CD4-positive, alpha-beta T cell (primary cell): ENCODE measurements around the gene FAM219A. TPM values are rescaled to one million over a fixed set of nuclear protein-coding genes. Genes with fewer than 3 reads are reported as not detected.

Source experiments
- ATAC-seq: fragments of 200-7000 bp; cut with Tn5 transposase; one replicate; pipeline ENCODE4 v1.10.0; 2022; ENCODE audit warnings: mild to moderate bottlenecking; ENCODE audit not compliant: poor library complexity
- CTCF ChIA-PET: fragments of 350-600 bp; sonication (Branson Sonifier 250); formaldehyde crosslinking; loops from one replicate; lab custom pipeline; 2021; ENCODE audit warnings: antibody characterized with exemption, inconsistent platforms; lab: Charles Lee
- POLR2A ChIA-PET: fragments of 350-600 bp; sonication (Branson Sonifier 250); formaldehyde crosslinking; loops from one replicate; lab custom pipeline; 2021; ENCODE audit warnings: antibody characterized with exemption, inconsistent platforms; lab: Charles Lee
- DNase-seq, 14 experiments: peaks; one replicate each; pipeline ENCODE4 v3.0.0-alpha.2; 2013 to 2020; ENCODE audit warnings: mixed read lengths in 2 of 14
- H3K27ac ChIP-seq, 2 donors: one replicate each; pipeline versions ENCODE4 v1.5.1 to v1.7.0; 2013; ENCODE audit warnings: low read length in 2 of 2, low read depth in 1 of 2, mild to moderate bottlenecking in 1 of 2
- H3K27me3 ChIP-seq, 2 experiments: 1 replicate in 1 of 2; 2 replicates in 1 of 2; pipeline versions ENCODE4 v1.6.1 to v1.7.0; 2013; ENCODE audit warnings: low read length in 2 of 2, control low read depth in 1 of 2, mild to moderate bottlenecking in 1 of 2, moderate library complexity in 1 of 2; ENCODE audit not compliant: insufficient read depth in 2 of 2, control insufficient read depth in 1 of 2
- H3K36me3 ChIP-seq: one replicate; pipeline ENCODE4 v1.6.1; 2013; ENCODE audit warnings: low read length, control low read depth; ENCODE audit not compliant: insufficient read depth
- H3K4me1 ChIP-seq: one replicate; pipeline ENCODE4 v1.6.1; 2013; ENCODE audit warnings: low read length, control low read depth; ENCODE audit not compliant: insufficient read depth
- H3K4me3 ChIP-seq: one replicate; pipeline ENCODE4 v1.5.1; 2013; ENCODE audit warnings: mild to moderate bottlenecking, low read length, moderate library complexity
- H3K9me3 ChIP-seq, 2 experiments: 1 replicate in 1 of 2; 2 replicates in 1 of 2; pipeline versions ENCODE4 v1.6.1 to v1.7.0; 2013; ENCODE audit warnings: low read length in 2 of 2, mild to moderate bottlenecking in 2 of 2, control low read depth in 1 of 2, moderate library complexity in 1 of 2; ENCODE audit not compliant: control insufficient read depth in 1 of 2, insufficient read depth in 1 of 2
- H3K27ac Mint-ChIP-seq: one replicate; pipeline ENCODE4 v1.8.0; 2020; ENCODE audit warnings: mixed read lengths
- H3K27me3 Mint-ChIP-seq: one replicate; pipeline ENCODE4 v1.8.0; 2021; ENCODE audit warnings: mixed read lengths
- H3K36me3 Mint-ChIP-seq: one replicate; pipeline ENCODE4 v1.8.0; 2021; ENCODE audit warnings: low read depth, mixed read lengths
- H3K4me1 Mint-ChIP-seq: one replicate; pipeline ENCODE4 v1.8.0; 2021; ENCODE audit warnings: low read depth, mixed read lengths
- H3K4me3 Mint-ChIP-seq: one replicate; pipeline ENCODE4 v1.8.0; 2020; ENCODE audit warnings: mild to moderate bottlenecking, mixed read lengths
- H3K9me3 Mint-ChIP-seq: one replicate; pipeline ENCODE4 v1.8.0; 2020; ENCODE audit warnings: mixed read lengths
- intact Hi-C, 2 experiments: fragments of 100-400 bp; cut with DNase I in 1 of 2; cut with micrococcal nuclease in 1 of 2; formaldehyde crosslinking; loops; one replicate each; pipeline versions ENCODE4 v1.15.1 to v1.9.0; 2023 to 2025; cut with DNase I, micrococcal nuclease
- total RNA-seq, 174 experiments: library from RNA in 2 of 174; stranded (reverse) in 2 of 174; gene quantifications; one replicate each; pipeline ENCODE4 v1.2.3 and lab custom pipeline; 2021 to 2026
- TF ChIP-seq, protein P1 (sequence below): fragments of 200-600 bp; IDR thresholded peaks from one replicate; pipeline ENCODE4 v1.8.0; 2022; ENCODE audit warnings: antibody characterized with exemption, mild to moderate bottlenecking

The FAM219A gene
- total RNA-seq, 2 experiments from 2014 or later, result 7.7 to 8.5 TPM

DNA sequence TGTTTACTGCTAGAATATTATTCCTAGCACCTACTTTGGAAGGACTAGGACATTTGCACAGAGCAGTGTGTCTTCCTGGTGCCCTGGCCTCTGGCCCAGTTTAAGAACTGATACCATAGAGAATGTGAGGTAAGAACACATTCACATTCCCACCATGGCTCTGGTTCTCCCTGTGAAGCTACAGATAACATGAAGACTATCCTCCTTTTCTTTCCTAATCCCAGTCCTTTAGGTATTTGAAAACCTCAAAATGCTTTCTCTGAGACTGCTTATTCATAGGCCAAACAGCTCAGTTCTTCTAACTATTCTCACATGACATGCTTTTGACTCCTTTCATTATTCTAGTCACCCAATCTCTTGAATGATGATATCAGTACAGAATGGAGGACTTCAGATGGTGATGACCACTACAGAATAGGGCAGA lies 11.9 kb downstream of the FAM219A start:
- DNase-seq (no peak), ATAC-seq (no peak)
- Mint-ChIP-seq H3K27ac (no peak overlapping the region), H3K9me3 (no peaks in the 10 kb centered on the region), H3K36me3 (no peaks in the 10 kb centered on the region), H3K4me3 (no peak overlapping the region), H3K27me3 (no peaks in the 10 kb centered on the region), H3K4me1 (peaks cover 10% of the 10 kb centered on the region)
- TF ChIP-seq, protein P1, sequence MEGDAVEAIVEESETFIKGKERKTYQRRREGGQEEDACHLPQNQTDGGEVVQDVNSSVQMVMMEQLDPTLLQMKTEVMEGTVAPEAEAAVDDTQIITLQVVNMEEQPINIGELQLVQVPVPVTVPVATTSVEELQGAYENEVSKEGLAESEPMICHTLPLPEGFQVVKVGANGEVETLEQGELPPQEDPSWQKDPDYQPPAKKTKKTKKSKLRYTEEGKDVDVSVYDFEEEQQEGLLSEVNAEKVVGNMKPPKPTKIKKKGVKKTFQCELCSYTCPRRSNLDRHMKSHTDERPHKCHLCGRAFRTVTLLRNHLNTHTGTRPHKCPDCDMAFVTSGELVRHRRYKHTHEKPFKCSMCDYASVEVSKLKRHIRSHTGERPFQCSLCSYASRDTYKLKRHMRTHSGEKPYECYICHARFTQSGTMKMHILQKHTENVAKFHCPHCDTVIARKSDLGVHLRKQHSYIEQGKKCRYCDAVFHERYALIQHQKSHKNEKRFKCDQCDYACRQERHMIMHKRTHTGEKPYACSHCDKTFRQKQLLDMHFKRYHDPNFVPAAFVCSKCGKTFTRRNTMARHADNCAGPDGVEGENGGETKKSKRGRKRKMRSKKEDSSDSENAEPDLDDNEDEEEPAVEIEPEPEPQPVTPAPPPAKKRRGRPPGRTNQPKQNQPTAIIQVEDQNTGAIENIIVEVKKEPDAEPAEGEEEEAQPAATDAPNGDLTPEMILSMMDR, result no peak
- POLR2A ChIA-PET, result interaction anchor here (1.5 kb wide), 1 partner anchor 12 kb away, joined by 3 read pairs; the partner anchor contains the start of genes DNAI1 and FAM219A
- Histone ChIP-seq H3K4me1 (peaks cover under 1% of the 10 kb centered on the region), H3K27me3 (no peaks in the 10 kb centered on the region), H3K4me3 (no peak overlapping the region), H3K27ac (no peak overlapping the region), H3K9me3 (no peaks in the 10 kb centered on the region), H3K36me3 (no peaks in the 10 kb centered on the region)
- CTCF ChIA-PET, result no interaction called here
- intact Hi-C loops, result no loop called here

- Mint-ChIP-seq H3K36me3 (peaks cover 7% of the 10 kb centered on the region), H3K27me3 (no peaks in the 10 kb centered on the region), H3K4me1 (peaks cover 23% of the 10 kb centered on the region), H3K27ac (no peak overlapping the region), H3K9me3 (no peaks in the 10 kb centered on the region), H3K4me3 (no peak overlapping the region)
- intact Hi-C loops, result no loop called here
- DNase-seq, result no peak
- Histone ChIP-seq H3K27me3 (no peaks in the 10 kb centered on the region), H3K9me3 (no peaks in the 10 kb centered on the region), H3K27ac (no peak overlapping the region), H3K36me3 (no peaks in the 10 kb centered on the region), H3K4me1 (peaks cover 9% of the 10 kb centered on the region), H3K4me3 (no peak overlapping the region)
- TF ChIP-seq, protein P1, result no peak
- CTCF ChIA-PET, result no interaction called here
- POLR2A ChIA-PET, result no interaction called here
- ATAC-seq, result no peak
These were observed 14.4 kb downstream of the FAM219A start for GRCh38 chr9:34443976-34444375.

GRCh38 chr9:34443533-34443932 lies 14.8 kb downstream of the FAM219A start:
- POLR2A ChIA-PET, result no interaction called here
- Histone ChIP-seq H3K36me3 (no peaks in the 10 kb centered on the region), H3K27ac (no peak overlapping the region), H3K9me3 (no peaks in the 10 kb centered on the region), H3K4me3 (no peak overlapping the region), H3K4me1 (peaks cover 9% of the 10 kb centered on the region), H3K27me3 (no peaks in the 10 kb centered on the region)
- CTCF ChIA-PET, result no interaction called here
- ATAC-seq (no peak), DNase-seq (no peak)
- peaks cover 23% of the 10 kb centered on the region for H3K4me1 Mint-ChIP-seq
- no peak overlapping the region for H3K27ac Mint-ChIP-seq
- TF ChIP-seq, protein P1, result no peak
- intact Hi-C loops, result no loop called here
- H3K4me3 Mint-ChIP-seq, result no peak overlapping the region
- no peaks in the 10 kb centered on the region for H3K27me3 Mint-ChIP-seq
- H3K36me3 Mint-ChIP-seq, result peaks cover 9% of the 10 kb centered on the region
- no peaks in the 10 kb centered on the region for H3K9me3 Mint-ChIP-seq
